Fibroblast of villous mesenchyme (primary cell): ENCODE measurements around the gene WDR70. TPM values are rescaled to one million over a fixed set of nuclear protein-coding genes. Genes with fewer than 3 reads are reported as not detected.

Experiments
- DNase-seq: peaks from one replicate; pipeline ENCODE4 v3.0.0-alpha.2; 2010; ENCODE audit warnings: low read depth
- H3K4me3 ChIP-seq: 2 replicates; pipeline ENCODE4 v1.5.1; 2011; ENCODE audit warnings: low read depth, mild to moderate bottlenecking, low read length
- total RNA-seq: library from RNA; depleted of rRNA; stranded (reverse); fragments of >200 nt; gene quantifications from 2 replicates; pipeline ENCODE4 v1.2.3, GENCODE V29; 2012
- TF ChIP-seq, protein P1 (sequence below): IDR thresholded peaks from 2 replicates; pipeline ENCODE4 v1.5.1; 2012; ENCODE audit warnings: low read depth, mild to moderate bottlenecking, low read length; ENCODE audit not compliant: insufficient read depth

WDR70 gene
- total RNA-seq, 1 donor, result 29.4 TPM

DNA sequence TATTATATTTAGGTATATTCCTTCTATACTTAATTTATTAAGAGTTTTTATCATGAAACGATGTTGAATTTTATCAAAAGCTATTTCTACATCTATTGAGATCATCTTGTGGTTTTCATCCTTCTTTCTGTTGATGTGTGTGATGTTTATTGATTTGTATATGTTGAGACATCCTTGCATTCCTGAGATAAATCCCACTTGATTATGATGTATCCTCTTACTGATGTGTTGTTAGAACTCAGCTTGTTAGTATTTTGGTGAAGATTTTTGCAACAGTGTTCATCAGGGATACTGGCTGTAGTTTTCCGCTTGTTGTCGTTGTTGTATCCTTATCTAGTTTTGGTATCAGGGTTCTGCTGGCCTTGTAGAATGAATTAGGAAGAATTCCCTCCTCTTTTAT lies 247.1 kb downstream of the WDR70 start:
- no peak overlapping the region for H3K4me3 ChIP-seq
- peak; percentile 71 for DNase-seq
- TF ChIP-seq, protein P1, sequence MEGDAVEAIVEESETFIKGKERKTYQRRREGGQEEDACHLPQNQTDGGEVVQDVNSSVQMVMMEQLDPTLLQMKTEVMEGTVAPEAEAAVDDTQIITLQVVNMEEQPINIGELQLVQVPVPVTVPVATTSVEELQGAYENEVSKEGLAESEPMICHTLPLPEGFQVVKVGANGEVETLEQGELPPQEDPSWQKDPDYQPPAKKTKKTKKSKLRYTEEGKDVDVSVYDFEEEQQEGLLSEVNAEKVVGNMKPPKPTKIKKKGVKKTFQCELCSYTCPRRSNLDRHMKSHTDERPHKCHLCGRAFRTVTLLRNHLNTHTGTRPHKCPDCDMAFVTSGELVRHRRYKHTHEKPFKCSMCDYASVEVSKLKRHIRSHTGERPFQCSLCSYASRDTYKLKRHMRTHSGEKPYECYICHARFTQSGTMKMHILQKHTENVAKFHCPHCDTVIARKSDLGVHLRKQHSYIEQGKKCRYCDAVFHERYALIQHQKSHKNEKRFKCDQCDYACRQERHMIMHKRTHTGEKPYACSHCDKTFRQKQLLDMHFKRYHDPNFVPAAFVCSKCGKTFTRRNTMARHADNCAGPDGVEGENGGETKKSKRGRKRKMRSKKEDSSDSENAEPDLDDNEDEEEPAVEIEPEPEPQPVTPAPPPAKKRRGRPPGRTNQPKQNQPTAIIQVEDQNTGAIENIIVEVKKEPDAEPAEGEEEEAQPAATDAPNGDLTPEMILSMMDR, result no peak

DNA sequence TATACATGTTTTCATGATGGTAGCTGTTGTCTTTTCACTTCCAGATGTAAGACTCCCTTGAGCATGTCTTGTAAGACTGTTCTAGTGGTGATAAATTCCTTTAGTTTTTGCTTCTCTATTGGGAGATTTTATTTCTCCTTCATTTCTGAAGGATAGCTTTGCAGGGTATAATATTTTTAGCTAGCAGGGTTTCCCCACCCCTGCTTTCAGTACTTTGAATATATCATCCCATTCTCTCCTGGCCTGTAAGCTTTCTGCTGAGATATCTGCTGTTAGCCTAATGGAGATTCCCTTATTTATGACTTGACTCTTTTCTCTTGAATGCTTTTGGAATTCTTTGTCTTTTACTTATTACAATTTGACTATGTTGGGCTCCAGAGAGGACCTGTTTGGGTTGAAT lies 249.8 kb downstream of the WDR70 start:
- DNase-seq, result no peak
- no peak overlapping the region for H3K4me3 ChIP-seq

DNA sequence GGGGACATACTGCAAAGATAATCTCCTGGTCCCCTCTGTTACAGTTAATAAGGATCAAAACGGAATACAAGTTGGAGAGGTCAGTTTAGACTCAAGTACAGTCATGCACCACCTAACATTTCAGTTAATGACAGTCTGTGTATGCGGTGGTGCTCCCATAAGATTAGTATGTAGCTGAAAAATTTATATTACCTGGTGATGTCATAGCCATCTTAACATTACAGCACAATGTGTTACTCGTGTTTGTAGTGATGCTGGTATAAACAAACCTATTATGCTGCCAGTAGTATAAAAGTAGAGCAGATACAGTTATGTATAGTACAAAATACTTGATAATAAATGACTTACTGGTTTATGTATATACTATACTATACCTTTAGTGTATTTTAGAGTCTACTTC lies 252.8 kb downstream of the WDR70 start:
- no peak overlapping the region for H3K4me3 ChIP-seq
- DNase-seq, result no peak
- TF ChIP-seq, protein P1, result no peak

More for the DNA sequence above, 249.8 kb downstream of the WDR70 start:
- TF ChIP-seq, protein P1, result no peak

DNA sequence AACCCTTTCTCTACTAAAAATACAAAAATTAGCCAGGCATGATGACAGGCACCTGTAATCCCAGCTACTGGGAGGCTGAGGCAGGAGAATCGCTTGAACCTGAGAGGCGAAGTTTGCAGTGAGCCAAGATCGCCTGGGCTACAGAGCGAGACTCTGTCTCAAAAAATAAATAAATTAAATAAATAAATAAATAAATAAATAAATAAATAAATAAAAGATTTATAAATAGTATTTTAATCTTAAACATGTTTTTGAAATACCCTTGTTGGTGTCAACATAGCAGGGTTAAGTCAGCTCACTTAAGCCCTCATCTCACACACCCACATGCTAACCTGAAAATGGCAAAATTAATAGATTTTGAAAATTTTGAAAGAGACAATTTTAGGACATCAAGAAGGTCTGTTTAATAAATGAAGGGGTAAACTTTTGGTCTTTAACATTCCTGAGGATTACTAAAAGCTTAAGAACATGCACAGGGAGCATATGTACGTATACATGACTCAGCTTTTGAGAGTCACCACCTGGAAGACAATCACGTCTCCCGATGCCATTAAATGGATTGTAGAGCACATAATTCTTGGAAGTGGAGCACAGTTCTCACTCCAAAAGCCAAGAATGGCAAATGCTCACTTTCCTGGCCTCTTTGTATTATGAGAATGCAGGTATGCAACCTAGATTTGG lies 258.2 kb downstream of the WDR70 start:
- TF ChIP-seq, protein P1, result no peak
- DNase-seq, result peak; percentile 84
- H3K4me3 ChIP-seq, result no peak overlapping the region

DNA sequence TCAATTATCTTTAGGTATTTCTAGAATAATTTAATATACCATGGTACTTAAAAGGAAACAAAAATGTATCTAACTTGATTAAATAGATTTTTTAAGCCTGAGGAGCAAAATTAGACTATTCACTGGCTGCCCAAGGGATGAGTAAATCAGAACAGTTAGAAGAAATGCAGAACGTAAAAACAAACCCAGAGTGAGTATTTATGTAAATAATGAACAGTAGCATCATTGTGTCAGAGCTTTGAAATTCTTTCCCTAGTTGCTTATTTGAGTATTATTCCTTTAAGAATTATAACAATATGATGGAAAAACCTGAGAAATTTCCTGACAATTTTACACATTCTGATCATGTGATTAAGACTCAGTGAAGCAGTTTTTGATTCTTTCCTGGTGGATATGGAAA lies 259.8 kb downstream of the WDR70 start:
- H3K4me3 ChIP-seq, result no peak overlapping the region
- DNase-seq, result peak; percentile 11
- TF ChIP-seq, protein P1, result no peak

DNA sequence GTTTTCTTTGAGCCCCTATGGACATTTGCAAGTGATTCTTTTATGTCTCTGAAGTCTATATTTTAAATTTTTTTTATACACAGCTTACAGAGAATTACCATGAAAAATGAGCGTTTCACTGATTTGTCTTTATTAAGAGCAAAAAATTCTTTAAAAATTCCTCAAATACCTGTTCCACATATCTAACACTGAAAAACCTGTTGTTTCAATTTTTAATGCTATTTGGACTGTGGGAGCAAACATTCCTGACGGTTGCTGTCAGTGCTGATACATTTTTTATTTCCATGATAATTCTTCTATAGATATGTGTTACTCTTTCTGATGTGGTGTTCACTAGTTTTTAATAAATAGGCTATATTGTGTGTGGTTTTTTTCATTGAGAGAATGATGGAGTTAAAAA lies 261.0 kb downstream of the WDR70 start:
- no peak for DNase-seq
- TF ChIP-seq, protein P1, result no peak

DNA sequence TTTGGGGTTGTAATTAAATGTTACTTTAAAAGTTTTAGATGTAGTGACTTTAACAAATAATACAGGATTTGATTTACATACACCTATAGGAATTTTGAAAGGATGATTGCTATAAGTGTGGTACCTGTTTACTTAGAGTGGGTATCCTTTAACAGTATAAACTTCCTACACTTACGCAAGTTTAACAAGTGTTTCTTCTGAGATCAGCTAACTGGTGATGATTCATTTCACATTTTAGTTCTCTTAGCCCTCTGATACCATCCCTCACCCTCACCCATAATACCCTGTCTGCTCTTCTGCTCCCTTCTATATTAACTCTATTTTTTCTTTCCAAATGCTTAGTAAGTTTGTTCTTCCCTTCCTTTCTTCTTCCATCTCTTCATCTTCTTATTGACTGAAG lies 262.8 kb downstream of the WDR70 start:
- DNase-seq, result no peak
- TF ChIP-seq, protein P1, result no peak
- no peak overlapping the region for H3K4me3 ChIP-seq

More for the DNA sequence above, 261.0 kb downstream of the WDR70 start:
- no peak overlapping the region for H3K4me3 ChIP-seq
